ENCODE data around the gene GLP1R. TPM values are rescaled to one million over a fixed set of nuclear protein-coding genes. Genes with fewer than 3 reads are reported as not detected.

GLP1R gene
- polyA plus RNA-seq, 1 of the 3 experiments (the other 2 are of a cell fraction) = not detected

DNA sequence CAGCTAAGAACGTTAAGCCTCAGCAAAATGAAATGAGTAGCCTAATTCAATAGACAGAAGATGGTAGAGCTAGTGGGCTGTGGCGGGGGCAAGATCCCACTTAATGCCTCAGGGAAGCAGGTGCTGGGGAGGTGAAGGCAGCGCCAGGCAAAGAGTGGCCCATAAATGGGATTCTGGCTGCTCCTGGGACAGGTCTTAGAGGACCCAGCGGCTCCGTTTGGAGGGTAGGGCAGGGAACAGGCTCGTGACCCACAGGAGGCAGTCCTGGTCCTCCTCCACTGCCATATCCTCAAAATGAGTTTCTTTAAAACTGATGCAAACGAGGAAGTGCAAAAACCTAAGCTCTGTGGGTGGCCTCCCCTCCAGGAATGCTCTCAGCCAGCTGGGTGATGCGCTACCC, 33.7 kb downstream of the GLP1R start:
- no peaks in the 10 kb centered on the region for H3K9me3 ChIP-seq
- H3K36me3 ChIP-seq (replicated peaks in 1 of 2; ENCODE audit: control insufficient read depth in 1 of 2, insufficient read depth in 2 of 2, low read length in 1 of 2) = no peaks in the 10 kb centered on the region
- H3K4me1 ChIP-seq (ENCODE audit: control insufficient read depth in 1 of 2, insufficient read depth in 2 of 2, low read depth in 1 of 2, low read length in 1 of 2) = peaks cover 0 to 14% of the 10 kb centered on the region in 2 experiments; a peak in 1 of 4 replicates
- no peaks in the 10 kb centered on the region for H3K9me2 ChIP-seq
- 36% methylated on average over 7 of the region's 8 CpGs for WGBS (ENCODE audit: low lambda C conversion rate)
- no peak overlapping the region for H3K9ac ChIP-seq
- no peaks in the 10 kb centered on the region for H3K27me3 ChIP-seq (ENCODE audit: insufficient read depth)
- TF ChIP-seq ZBTB33 (IDR thresholded peaks at IDR 0.05; ENCODE audit: borderline replicate concordance, low read depth) (no peak), EP300 (IDR thresholded peaks at IDR 0.05; ENCODE audit: borderline replicate concordance in 1 of 2, low read depth in 1 of 2, low read length in 1 of 2) (no peak), MAX (IDR thresholded peaks at IDR 0.05; ENCODE audit: low read depth) (no peak), RFX5 (IDR thresholded peaks at IDR 0.05; ENCODE audit: low read length) (no peak), RAD21 (IDR thresholded peaks at IDR 0.05; ENCODE audit: low read length) (no peak), RCOR1 (IDR thresholded peaks at IDR 0.05; ENCODE audit: low read length) (no peak), CTCF (IDR thresholded peaks at IDR 0.05) (no peak), GATA2 (CRISPR knock-in tag; IDR thresholded peaks at IDR 0.05) (no peak), YY1 (IDR thresholded peaks at IDR 0.05; ENCODE audit: low read depth) (no peak), TCF12 (IDR thresholded peaks at IDR 0.05) (no peak), RXRA (IDR thresholded peaks at IDR 0.05; ENCODE audit: borderline replicate concordance, low read depth) (no peak), TAF1 (IDR thresholded peaks at IDR 0.05; ENCODE audit: borderline replicate concordance, low read depth, low read length) (no peak), CHD2 (IDR thresholded peaks at IDR 0.05; ENCODE audit: low read length, partially characterized antibody) (no peak), SIN3A (IDR thresholded peaks at IDR 0.05; ENCODE audit: borderline replicate concordance, low read depth, low read length) (no peak), FOXJ3 (CRISPR knock-in tag; IDR thresholded peaks at IDR 0.05) (no peak), SMC3 (IDR thresholded peaks at IDR 0.05; ENCODE audit: low read depth, low read length) (no peak), JUND (IDR thresholded peaks at IDR 0.05) (no peak), EZH2phosphoT487 (IDR thresholded peaks at IDR 0.05; ENCODE audit: borderline replicate concordance, low read depth) (no peak)
- TF ChIP-seq, protein P1, sequence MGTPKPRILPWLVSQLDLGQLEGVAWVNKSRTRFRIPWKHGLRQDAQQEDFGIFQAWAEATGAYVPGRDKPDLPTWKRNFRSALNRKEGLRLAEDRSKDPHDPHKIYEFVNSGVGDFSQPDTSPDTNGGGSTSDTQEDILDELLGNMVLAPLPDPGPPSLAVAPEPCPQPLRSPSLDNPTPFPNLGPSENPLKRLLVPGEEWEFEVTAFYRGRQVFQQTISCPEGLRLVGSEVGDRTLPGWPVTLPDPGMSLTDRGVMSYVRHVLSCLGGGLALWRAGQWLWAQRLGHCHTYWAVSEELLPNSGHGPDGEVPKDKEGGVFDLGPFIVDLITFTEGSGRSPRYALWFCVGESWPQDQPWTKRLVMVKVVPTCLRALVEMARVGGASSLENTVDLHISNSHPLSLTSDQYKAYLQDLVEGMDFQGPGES (IDR thresholded peaks at IDR 0.05; ENCODE audit: low read depth, low read length) = no peak
- no peaks in the 10 kb centered on the region for H4K20me1 ChIP-seq (ENCODE audit: insufficient read depth)
- no peak overlapping the region for H3K4me3 ChIP-seq (ENCODE audit: low read depth in 2 of 2, low read length in 1 of 2)
- DNase-seq = no peak
- no peaks in the 10 kb centered on the region for H3K79me2 ChIP-seq (ENCODE audit: insufficient read depth)
- H3K4me2 ChIP-seq = no peak overlapping the region
- ChIA-PET POLR2A (no interaction called here), CTCF (interaction anchor here (1.4 to 1.6 kb wide), 2 partner anchors 9 to 11 kb away, joined by 4 to 5 read pairs; no protein-coding TSS in a partner anchor)
- H2AFZ ChIP-seq (ENCODE audit: low read depth) = no peak overlapping the region
- no peaks in the 10 kb centered on the region for H3F3A ChIP-seq (replicated peaks; ENCODE audit: insufficient read depth)
- no peak overlapping the region for H3K27ac ChIP-seq (ENCODE audit: low read depth in 2 of 2, low read length in 1 of 2)

Measured in SK-N-SH (cell line).